Neuronal stem cell (in vitro differentiated cells): Measurements from ENCODE around the gene RPL39L.

Experiments used
- DNase-seq: peaks from one replicate; pipeline ENCODE4 v3.0.0-alpha.2; 2013; ENCODE audit warnings: low spot score
- H2AFZ ChIP-seq: one replicate; pipeline ENCODE4 v1.6.1; 2013; ENCODE audit warnings: mild to moderate bottlenecking, low read length, inconsistent platforms
- H2AK5ac ChIP-seq: 2 replicates; pipeline ENCODE4 v1.6.1; 2013; ENCODE audit warnings: low read depth, mild to moderate bottlenecking, inconsistent platforms, low read length, moderate library complexity, mixed read lengths
- H2BK120ac ChIP-seq: 2 replicates; pipeline ENCODE4 v1.6.1; 2013; ENCODE audit warnings: low read depth, mild to moderate bottlenecking, inconsistent platforms, low read length, moderate library complexity, mixed read lengths
- H2BK12ac ChIP-seq: one replicate; pipeline ENCODE4 v1.6.1; 2013; ENCODE audit warnings: low read length, inconsistent platforms
- H2BK15ac ChIP-seq: 2 replicates; pipeline ENCODE4 v1.6.1; 2013; ENCODE audit warnings: mild to moderate bottlenecking, low read length, inconsistent platforms, mixed read lengths
- H2BK5ac ChIP-seq: one replicate; pipeline ENCODE4 v1.6.1; 2013; ENCODE audit warnings: inconsistent platforms, mild to moderate bottlenecking, low read length, moderate library complexity
- H3K14ac ChIP-seq: one replicate; pipeline ENCODE4 v1.6.1; 2013; ENCODE audit warnings: low read length, inconsistent platforms
- H3K18ac ChIP-seq: 2 replicates; pipeline ENCODE4 v1.6.1; 2013; ENCODE audit warnings: low read length, inconsistent platforms
- H3K23ac ChIP-seq: 2 replicates; pipeline ENCODE4 v1.6.1; 2013; ENCODE audit warnings: low read depth, mild to moderate bottlenecking, mixed read lengths, low read length, inconsistent platforms; ENCODE audit not compliant: poor library complexity
- H3K27ac ChIP-seq: replicated peaks from 3 replicates; pipeline ENCODE4 v1.5.1; 2013; ENCODE audit warnings: low read length, inconsistent platforms
- H3K27me3 ChIP-seq, 3 experiments: 2 replicates each; pipeline ENCODE4 v1.6.1; 2013; ENCODE audit warnings: low read length in 3 of 3, mild to moderate bottlenecking in 2 of 3, inconsistent platforms in 1 of 3, low read depth in 1 of 3, mixed read lengths in 1 of 3, moderate library complexity in 1 of 3; ENCODE audit not compliant: control insufficient read depth in 3 of 3, insufficient read depth in 3 of 3
- H3K36me3 ChIP-seq, 2 donors: replicated peaks in 1 of 2; 2 replicates each; pipeline ENCODE4 v1.6.1; 2013; ENCODE audit warnings: low read length in 2 of 2; ENCODE audit not compliant: control insufficient read depth in 2 of 2, insufficient read depth in 2 of 2
- H3K4ac ChIP-seq: 2 replicates; pipeline ENCODE4 v1.6.1; 2013; ENCODE audit warnings: inconsistent platforms, mild to moderate bottlenecking, low read length, moderate library complexity
- H3K4me1 ChIP-seq, 2 donors: 1 replicate in 1 of 2; 2 replicates in 1 of 2; pipeline ENCODE4 v1.6.1; 2013; ENCODE audit warnings: low read length in 2 of 2, low read depth in 1 of 2; ENCODE audit not compliant: control insufficient read depth in 2 of 2, insufficient read depth in 1 of 2
- H3K4me2 ChIP-seq: one replicate; pipeline ENCODE4 v1.6.1; 2013; ENCODE audit warnings: mild to moderate bottlenecking, low read length, inconsistent platforms; ENCODE audit not compliant: insufficient read depth, poor library complexity, severe bottlenecking
- H3K4me3 ChIP-seq, 2 donors: 2 replicates each; pipeline ENCODE4 v1.5.1; 2013; ENCODE audit warnings: low read length in 2 of 2, mild to moderate bottlenecking in 2 of 2, inconsistent platforms in 1 of 2, moderate library complexity in 1 of 2
- H3K79me1 ChIP-seq: one replicate; pipeline ENCODE4 v1.6.1; 2013; ENCODE audit warnings: low read depth, mild to moderate bottlenecking, inconsistent platforms, low read length, moderate library complexity
- H3K9ac ChIP-seq: one replicate; pipeline ENCODE4 v1.6.1; 2013; ENCODE audit warnings: mild to moderate bottlenecking, low read depth, low read length, inconsistent platforms; ENCODE audit not compliant: poor library complexity
- H3K9me3 ChIP-seq, 2 donors: replicated peaks in 1 of 2; 2 replicates each; pipeline versions ENCODE3 to v1.6.1; 2013; ENCODE audit warnings: low read length in 2 of 2, mild to moderate bottlenecking in 2 of 2, inconsistent platforms in 1 of 2, low read depth in 1 of 2, mixed read lengths in 1 of 2, moderate library complexity in 1 of 2; ENCODE audit not compliant: control insufficient read depth in 2 of 2, insufficient read depth in 1 of 2
- H4K8ac ChIP-seq: one replicate; pipeline ENCODE4 v1.6.1; 2013; ENCODE audit warnings: low read depth, mild to moderate bottlenecking, inconsistent platforms, low read length, moderate library complexity
- H4K91ac ChIP-seq: one replicate; pipeline ENCODE4 v1.6.1; 2013; ENCODE audit warnings: low read length, low read depth, mild to moderate bottlenecking, inconsistent platforms; ENCODE audit not compliant: poor library complexity
- WGBS, 2 donors: extraction: QIAGEN DNeasy Blood & Tissue Kit; methylation state at CpG; one replicate each; pipeline ENCODE4 v1.1.7; 2013; ENCODE audit warnings: missing lambda C conversion rate in 2 of 2, mixed read lengths in 1 of 2; ENCODE audit not compliant: insufficient read length in 2 of 2, insufficient replicate concordance in 1 of 2; ENCODE audit errors: extremely low coverage in 2 of 2; 5-methylcytosine and 5-hydroxymethylcytosine counted together

Gene RPL39L

GRCh38 chr3:187101184-187102072 is 37.9 kb downstream of the RPL39L start:
- Histone ChIP-seq H3K4me1 (no peaks in the 10 kb centered on the region), H3K27ac (no peak overlapping the region), H2BK15ac (no peak overlapping the region), H3K36me3 (no peaks in the 10 kb centered on the region), H3K23ac (no peak overlapping the region), H2BK5ac (no peak overlapping the region), H3K9me3 (no peaks in the 10 kb centered on the region), H3K79me1 (no peaks in the 10 kb centered on the region), H3K4me2 (no peak overlapping the region), H4K8ac (no peak overlapping the region), H3K9ac (no peak overlapping the region), H3K14ac (no peak overlapping the region), H2BK12ac (no peak overlapping the region), H3K18ac (no peak overlapping the region), H4K91ac (no peak overlapping the region), H2AFZ (peak overlapping the region; percentile 53), H3K4ac (no peak overlapping the region), H3K27me3 (no peaks in the 10 kb centered on the region), H2AK5ac (no peak overlapping the region), H3K4me3 (no peak overlapping the region), H2BK120ac (no peak overlapping the region)
- no CpG with 5 or more reads among the region's 9 CpGs for WGBS, 2 donors
- DNase-seq: no peak

GRCh38 chr3:187098923-187099512 is 40.3 kb downstream of the RPL39L start:
- Histone ChIP-seq H3K9ac (no peak overlapping the region), H2BK12ac (no peak overlapping the region), H3K27me3 (no peaks in the 10 kb centered on the region), H3K36me3 (no peaks in the 10 kb centered on the region), H3K4ac (no peak overlapping the region), H2BK15ac (no peak overlapping the region), H3K4me2 (no peak overlapping the region), H3K4me3 (no peak overlapping the region), H3K23ac (no peak overlapping the region), H3K18ac (no peak overlapping the region), H4K8ac (no peak overlapping the region), H2BK5ac (no peak overlapping the region), H2BK120ac (no peak overlapping the region), H2AK5ac (no peak overlapping the region), H3K4me1 (no peaks in the 10 kb centered on the region), H4K91ac (no peak overlapping the region), H2AFZ (no peak overlapping the region), H3K14ac (no peak overlapping the region), H3K27ac (no peak overlapping the region), H3K79me1 (no peaks in the 10 kb centered on the region), H3K9me3 (peaks cover 0 to 3% of the 10 kb centered on the region in 2 donors)
- DNase-seq: no peak
- no CpG with 5 or more reads among the region's 2 CpGs for WGBS, 2 donors

- H3K9me3 ChIP-seq: peaks cover 3% of the 10 kb centered on the region in 2 donors
- H3K4me2 ChIP-seq: no peak overlapping the region
- no peak overlapping the region for H3K4ac ChIP-seq
- no peak overlapping the region for H2BK15ac ChIP-seq
- WGBS, 2 donors: no CpG with 5 or more reads among the region's 1 CpG
- no peaks in the 10 kb centered on the region for H3K4me1 ChIP-seq
- no peak overlapping the region for H3K9ac ChIP-seq
- no peak overlapping the region for H2AK5ac ChIP-seq
- H3K36me3 ChIP-seq: no peaks in the 10 kb centered on the region
- H3K27ac ChIP-seq: no peak overlapping the region
- H2BK5ac ChIP-seq: no peak overlapping the region
- H3K4me3 ChIP-seq: no peak overlapping the region
- DNase-seq: no peak
- H2BK120ac ChIP-seq: no peak overlapping the region
- no peak overlapping the region for H4K91ac ChIP-seq
- H2AFZ ChIP-seq: no peak overlapping the region
- no peak overlapping the region for H3K14ac ChIP-seq
- no peak overlapping the region for H3K18ac ChIP-seq
- H3K79me1 ChIP-seq: no peaks in the 10 kb centered on the region
- no peak overlapping the region for H4K8ac ChIP-seq
- no peaks in the 10 kb centered on the region for H3K27me3 ChIP-seq
- H3K23ac ChIP-seq: no peak overlapping the region
- H2BK12ac ChIP-seq: no peak overlapping the region
Measured at GRCh38 chr3:187093320-187093719, 46.0 kb downstream of the RPL39L start.

- no peak for DNase-seq
- no peak overlapping the region for H2AK5ac ChIP-seq
- H2BK5ac ChIP-seq: no peak overlapping the region
- H2BK12ac ChIP-seq: no peak overlapping the region
- H3K23ac ChIP-seq: no peak overlapping the region
- no peaks in the 10 kb centered on the region for H3K27me3 ChIP-seq
- no peak overlapping the region for H2AFZ ChIP-seq
- H3K27ac ChIP-seq: no peak overlapping the region
- H3K4me3 ChIP-seq: no peak overlapping the region
- H3K14ac ChIP-seq: no peak overlapping the region
- no CpG with 5 or more reads among the region's 1 CpG for WGBS, 2 donors
- no peak overlapping the region for H2BK15ac ChIP-seq
- peaks cover 0 to 3% of the 10 kb centered on the region in 2 donors for H3K9me3 ChIP-seq
- no peak overlapping the region for H2BK120ac ChIP-seq
- H3K4me1 ChIP-seq: no peaks in the 10 kb centered on the region
- no peak overlapping the region for H3K4me2 ChIP-seq
- no peak overlapping the region for H4K8ac ChIP-seq
- H3K4ac ChIP-seq: no peak overlapping the region
- no peak overlapping the region for H3K9ac ChIP-seq
- H3K36me3 ChIP-seq: no peaks in the 10 kb centered on the region
- H3K79me1 ChIP-seq: no peaks in the 10 kb centered on the region
- H3K18ac ChIP-seq: no peak overlapping the region
- no peak overlapping the region for H4K91ac ChIP-seq
Measured at GRCh38 chr3:187088701-187089100, 50.6 kb downstream of the RPL39L start.
